ENCODE results near the gene IL2RA. TPM values are rescaled to one million over a fixed set of nuclear protein-coding genes. Genes with fewer than 3 reads are reported as not detected.
"Not testable (repeated sequence)": the region's sequence is repeated elsewhere in the genome, so short reads cannot be mapped to it uniquely, and the experiment has no call there.

The IL2RA gene
- total RNA-seq, 1 experiment from 2014 or later, result not detected

GRCh38 chr10:6082496-6083395 is 20.6 kb upstream of the IL2RA start:
- DNase-seq (ENCODE audit: low read depth), result no peak

GRCh38 chr10:6080417-6080973 is 18.3 kb upstream of the IL2RA start:
- DNase-seq (ENCODE audit: low read depth), result no peak

DNA sequence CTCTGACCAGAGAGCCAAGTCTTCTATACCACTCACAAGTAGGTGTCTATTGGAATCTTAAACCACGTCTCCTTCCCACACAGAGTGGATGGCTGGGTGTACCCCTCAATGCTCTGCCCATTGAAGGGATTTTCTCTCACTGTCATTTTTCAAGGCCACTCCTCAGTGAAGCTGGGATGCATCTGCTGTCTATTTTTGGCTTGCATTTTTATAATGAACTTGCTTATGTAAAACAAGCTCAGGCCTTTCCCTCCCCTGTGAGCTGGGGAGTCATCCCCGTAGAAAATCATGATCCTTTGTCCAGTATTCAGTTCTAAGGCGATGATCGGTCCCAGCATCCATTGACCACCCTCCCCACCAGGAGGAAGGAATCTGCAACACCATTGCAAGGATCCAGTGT is 16.9 kb upstream of the IL2RA start:
- DNase-seq (ENCODE audit: low read depth), result no peak

GRCh38 chr10:6077071-6077675 is 15.0 kb upstream of the IL2RA start:
- DNase-seq (ENCODE audit: low read depth), result no peak

DNA sequence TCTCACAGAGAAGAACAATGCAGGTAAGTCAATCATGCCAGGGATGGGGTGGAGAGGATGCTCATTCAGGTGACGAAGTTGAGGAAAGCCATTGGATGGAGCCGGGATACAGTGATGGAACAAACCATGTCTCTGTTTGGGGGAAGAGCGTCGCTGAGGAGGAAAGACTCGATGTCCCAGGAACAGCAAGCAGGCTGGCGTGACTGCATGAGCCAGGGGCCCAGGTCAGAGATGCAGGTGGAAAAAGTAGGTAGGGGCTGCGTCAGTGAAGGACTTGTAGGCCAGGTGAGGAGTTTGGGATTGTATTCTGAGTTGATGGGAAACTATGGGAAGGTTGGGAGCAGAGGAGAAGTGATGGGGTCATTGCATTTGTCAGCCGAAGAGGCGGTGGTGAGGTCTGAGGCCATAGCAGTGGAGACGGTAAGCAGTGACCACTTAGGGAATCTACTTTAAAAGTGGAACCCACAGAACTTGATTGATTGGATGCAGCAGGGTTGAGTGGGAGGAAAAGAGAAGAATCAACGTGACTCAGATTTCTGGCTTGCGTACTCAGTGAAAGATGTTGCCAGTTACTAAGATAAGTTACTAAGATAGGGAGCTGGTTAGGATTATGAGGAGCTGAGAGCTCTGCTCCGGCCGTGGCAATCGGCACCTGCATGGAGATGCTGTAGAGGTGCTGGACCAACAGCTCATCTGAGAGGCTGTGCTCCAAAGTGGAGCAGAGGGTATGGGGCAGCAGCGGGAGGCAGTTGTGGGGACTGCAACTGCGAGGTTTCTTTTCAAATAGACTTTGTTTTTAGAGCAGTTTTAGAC is 12.5 kb upstream of the IL2RA start:
- DNase-seq (ENCODE audit: low read depth), result no peak

DNA sequence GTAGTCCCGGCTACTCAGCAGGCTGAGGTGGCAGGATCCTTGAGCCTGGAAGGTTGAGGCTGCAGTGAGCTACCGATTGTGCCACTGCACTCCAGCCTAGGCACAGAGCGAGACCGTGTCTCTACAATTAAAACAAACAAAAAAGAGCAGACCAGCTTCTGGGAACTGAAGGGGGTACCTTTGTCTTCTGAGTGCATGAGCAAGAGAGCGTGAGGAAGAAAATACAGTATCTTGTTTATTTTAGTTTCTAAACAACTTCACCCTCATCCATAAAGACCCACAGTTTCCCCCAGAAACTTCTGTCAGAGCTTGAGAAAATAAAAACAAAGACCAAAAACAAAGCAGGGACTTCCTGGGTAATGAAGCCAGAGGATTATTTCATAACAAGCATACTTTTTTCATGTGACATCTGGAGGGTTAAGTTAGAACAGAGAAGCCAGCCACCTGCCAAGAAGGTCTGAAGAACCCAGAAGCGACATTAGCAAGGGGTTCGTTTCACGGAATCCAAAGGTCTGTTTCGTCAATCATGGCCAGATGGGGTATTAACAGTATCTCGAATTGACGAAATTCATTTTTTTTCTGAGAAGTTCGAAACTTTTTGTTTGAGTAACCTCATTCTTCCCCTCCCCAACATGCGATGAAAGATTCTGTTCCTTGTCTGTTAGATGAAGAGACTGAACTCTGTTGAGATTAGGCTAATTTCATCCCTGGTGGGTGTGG is 10.2 kb upstream of the IL2RA start:
- DNase-seq (ENCODE audit: low read depth), result no peak

- no peak for DNase-seq (ENCODE audit: low read depth)
Observed at GRCh38 chr10:6071181-6072175, 9.3 kb upstream of the IL2RA start.

DNA sequence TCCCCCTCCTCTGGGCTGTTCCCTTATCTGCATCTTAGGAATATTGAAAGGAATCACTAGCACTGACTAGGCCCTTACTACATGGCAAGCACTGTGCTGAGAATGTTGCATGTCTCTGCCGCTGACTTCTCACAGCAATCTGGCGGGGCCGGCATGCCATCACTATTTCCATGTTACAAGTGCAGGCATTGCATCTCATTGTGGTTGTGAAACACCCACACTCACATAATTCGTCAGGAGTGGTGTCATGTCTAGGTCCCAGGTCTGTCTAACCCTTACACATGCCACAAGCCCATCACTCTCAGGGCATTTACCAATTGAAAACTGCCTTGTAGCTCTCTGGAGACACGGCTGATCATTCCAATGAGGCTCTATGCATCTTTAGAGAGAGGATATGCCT is 8.5 kb upstream of the IL2RA start:
- DNase-seq (ENCODE audit: low read depth), result no peak

GRCh38 chr10:6069081-6069931 is 7.1 kb upstream of the IL2RA start:
- peak; percentile 33 for DNase-seq (ENCODE audit: low read depth)

GRCh38 chr10:6068422-6068821 is 6.3 kb upstream of the IL2RA start:
- no peak for DNase-seq (ENCODE audit: low read depth)

DNA sequence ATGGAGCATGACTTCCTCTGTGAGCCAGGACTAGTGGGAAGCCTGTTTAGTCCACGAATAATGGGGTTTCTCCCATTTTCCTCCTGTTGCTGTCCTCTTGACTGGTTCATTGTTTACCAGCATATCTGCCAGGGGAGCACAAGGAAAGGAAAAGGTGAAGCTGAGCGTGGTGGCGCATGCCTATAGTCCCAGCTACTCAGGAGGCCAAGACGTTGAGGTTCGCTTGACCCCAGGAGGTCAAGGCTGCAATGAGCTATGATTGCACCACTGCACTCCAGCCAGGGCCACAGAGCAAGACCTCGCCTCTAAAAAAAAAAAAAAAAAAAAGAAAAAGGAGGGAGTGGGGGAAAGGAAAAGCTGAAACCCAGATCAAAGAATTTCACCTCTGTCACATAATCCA is 5.8 kb upstream of the IL2RA start:
- DNase-seq (ENCODE audit: low read depth), result no peak

DNA sequence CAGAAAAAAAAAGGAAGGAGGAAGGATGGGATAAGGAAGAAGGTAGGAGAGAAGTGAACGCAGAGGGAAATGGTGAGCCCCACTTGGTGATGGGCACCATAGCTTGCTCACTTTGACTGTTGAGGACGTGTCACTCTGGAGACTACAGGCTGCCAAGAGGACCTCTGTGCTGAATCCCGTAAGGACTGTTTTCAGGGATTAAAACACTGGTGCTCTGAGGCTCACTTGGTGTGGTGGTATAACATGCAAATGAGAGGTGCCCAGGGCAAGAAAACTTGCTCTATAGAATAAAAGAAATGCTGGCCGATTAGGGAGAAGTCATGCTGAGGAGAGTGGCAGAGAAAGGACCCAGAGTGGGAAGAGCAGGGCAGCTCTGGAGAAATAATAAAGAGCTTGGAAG is 5.3 kb upstream of the IL2RA start:
- no peak for DNase-seq (ENCODE audit: low read depth)

DNA sequence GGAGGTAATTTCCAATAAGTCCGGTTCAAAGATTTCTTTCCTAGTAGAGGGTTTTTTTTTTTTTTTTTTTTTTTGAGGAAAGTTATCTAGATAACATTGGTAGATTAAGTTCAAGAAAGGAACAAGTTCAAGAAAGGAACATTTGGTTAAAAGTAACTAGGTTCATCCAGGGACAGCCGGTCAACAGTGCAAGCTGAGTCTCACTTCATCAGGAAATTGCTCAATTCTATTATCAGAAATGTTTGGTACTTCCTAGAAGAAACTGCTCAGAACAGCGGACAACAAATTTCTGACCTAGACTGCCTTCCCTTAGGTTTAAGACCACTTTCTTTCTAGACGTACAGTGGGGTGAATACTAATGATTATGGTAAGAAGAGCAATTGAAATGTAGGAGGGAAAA is 3.7 kb upstream of the IL2RA start:
- no peak for DNase-seq (ENCODE audit: low read depth)

DNA sequence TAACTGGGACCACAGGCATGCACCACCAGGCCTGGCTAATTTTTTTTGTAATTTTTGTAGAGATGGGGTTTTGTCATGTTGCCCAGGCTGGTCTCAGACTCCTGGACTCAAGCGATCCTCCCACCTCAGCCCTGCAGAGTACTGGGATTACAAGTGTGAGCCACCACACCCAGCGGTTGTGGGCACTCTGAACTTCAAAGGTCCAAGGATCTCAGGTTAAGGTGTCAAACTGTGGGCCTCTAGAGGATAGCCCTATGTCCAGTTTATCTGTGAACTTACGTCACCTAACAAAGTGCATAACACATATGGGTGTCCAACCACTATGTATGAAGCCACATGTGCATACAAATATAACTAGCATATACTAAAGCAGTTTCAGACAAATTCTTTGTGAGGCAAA is 3.2 kb upstream of the IL2RA start:
- DNase-seq (ENCODE audit: low read depth), result no peak

DNA sequence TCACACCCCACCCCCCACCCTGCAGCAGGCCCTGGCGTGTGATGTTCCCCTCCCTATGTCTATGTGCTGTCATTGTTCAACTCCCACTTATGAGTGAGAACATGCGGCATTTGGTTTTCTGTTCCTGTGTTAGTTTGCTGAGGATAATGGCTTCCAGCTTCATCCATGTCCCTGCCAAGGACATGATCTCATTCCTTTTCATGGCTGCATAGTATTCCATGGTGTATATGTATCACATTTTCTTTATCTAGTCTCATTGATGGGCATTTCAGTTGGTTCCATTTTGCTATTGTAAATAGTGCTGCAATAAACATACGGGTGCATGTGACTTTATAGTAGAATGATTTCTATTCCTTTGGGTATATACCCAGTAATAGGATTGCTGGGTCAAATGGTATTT is 2.6 kb upstream of the IL2RA start:
- not testable (repeated sequence) for DNase-seq (ENCODE audit: low read depth)

- DNase-seq (ENCODE audit: low read depth), result no peak
Observed at GRCh38 chr10:6064119-6064518, 2.0 kb upstream of the IL2RA start.

- DNase-seq (ENCODE audit: low read depth), result no peak
Observed at GRCh38 chr10:6061056-6061455, 1.1 kb downstream of the IL2RA start.

DNA sequence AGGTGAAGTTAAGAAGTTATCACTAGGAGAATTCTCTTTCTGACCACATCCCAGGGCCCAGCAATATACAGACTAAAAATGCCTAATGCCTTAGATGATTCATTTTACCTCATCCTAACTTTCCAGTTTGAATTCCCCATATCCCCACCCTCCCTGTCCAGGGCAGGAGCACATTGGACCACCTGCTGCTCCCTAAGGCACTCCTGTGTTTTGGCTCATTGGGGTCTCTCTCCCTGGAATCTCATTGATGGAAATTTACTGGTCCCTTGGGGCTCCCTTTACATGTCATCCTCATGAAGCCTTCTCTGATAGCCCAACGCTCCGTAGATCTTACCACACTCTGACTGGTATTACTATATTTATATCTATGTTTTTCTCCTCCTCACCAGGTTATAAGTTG is 2.7 kb downstream of the IL2RA start:
- DNase-seq (ENCODE audit: low read depth), result no peak

Data from Daoy (cell line).